NB4 (cell line): ENCODE measurements around the gene TM4SF1.

Experiments used
- CTCF ChIP-seq: IDR thresholded peaks from one replicate; pipeline ENCODE4 v1.5.1; 2012; ENCODE audit warnings: low read depth, low read length
- MAX ChIP-seq: IDR thresholded peaks from 2 replicates; pipeline ENCODE4 v1.6.1; 2011; ENCODE audit warnings: low read depth, low read length
- MYC ChIP-seq: IDR thresholded peaks from 2 replicates; pipeline ENCODE4 v1.6.1; 2011; ENCODE audit warnings: low read depth, low read length
- POLR2A ChIP-seq: IDR thresholded peaks from 2 replicates; pipeline ENCODE4 v1.6.1; 2011; ENCODE audit warnings: mild to moderate bottlenecking; ENCODE audit not compliant: insufficient read length; ENCODE audit errors: extremely low read depth

GRCh38 chr3:149377408-149378364 is at the start of gene TM4SF1:
- TF ChIP-seq CTCF (no peak), POLR2A (no peak), MAX (no peak), MYC (no peak)
